ENCODE data around the gene GLT8D2. TPM values are rescaled to one million over a fixed set of nuclear protein-coding genes. Genes with fewer than 3 reads are reported as not detected.
A peak's percentile ranks its signal among the peaks of the same experiment; 100 is the strongest.

The GLT8D2 gene
- total RNA-seq, 1 experiment from 2014 or later: 3.8 TPM

GRCh38 chr12:104048811-104049210 is 1.2 kb downstream of the GLT8D2 start:
- Histone ChIP-seq H3K9me3 (ENCODE audit: control insufficient read depth, low read depth, low read length) (no peaks in the 10 kb centered on the region), H2BK5ac (ENCODE audit: insufficient read length, low read length) (no peak overlapping the region), H3K56ac (ENCODE audit: insufficient read length, low read depth, low read length) (no peak overlapping the region), H2BK12ac (ENCODE audit: insufficient read length, low read depth, low read length) (no peak overlapping the region), H3K4ac (ENCODE audit: low read depth, low read length) (no peak overlapping the region), H3K14ac (ENCODE audit: insufficient read depth, low read length) (no peak overlapping the region), H3K4me2 (ENCODE audit: insufficient read depth, insufficient read length, low read length) (peak overlapping the region; percentile 93), H4K91ac (ENCODE audit: insufficient read length, low read depth, low read length) (no peak overlapping the region), H2BK15ac (ENCODE audit: low read depth, low read length) (no peak overlapping the region), H4K20me1 (ENCODE audit: control insufficient read depth, insufficient read depth, insufficient read length) (no peaks in the 10 kb centered on the region), H3K79me1 (ENCODE audit: insufficient read depth, low read depth, low read length, poor library complexity, severe bottlenecking) (no peaks in the 10 kb centered on the region), H2BK20ac (ENCODE audit: low read depth, low read length, poor library complexity, severe bottlenecking) (no peak overlapping the region), H3K27ac (ENCODE audit: insufficient read length, low read depth, low read length) (no peak overlapping the region), H2BK120ac (ENCODE audit: low read depth, low read length, poor library complexity, severe bottlenecking) (no peak overlapping the region), H3K79me2 (ENCODE audit: insufficient read depth, low read length) (no peaks in the 10 kb centered on the region), H4K8ac (replicated peaks; ENCODE audit: insufficient read length, low read depth, low read length) (no peak overlapping the region), H3K18ac (ENCODE audit: insufficient read length, low read depth, low read length) (no peak overlapping the region), H2AK5ac (ENCODE audit: insufficient read length, low read length) (no peak overlapping the region), H3T11ph (ENCODE audit: low read length) (no peak overlapping the region), H3K23ac (ENCODE audit: insufficient read length, low read depth, low read length) (peak overlapping the region; percentile 64), H3K4me1 (ENCODE audit: insufficient read depth, low read length) (no peaks in the 10 kb centered on the region), H2AFZ (ENCODE audit: low read length) (no peak overlapping the region), H3K9ac (ENCODE audit: extremely low read depth, insufficient read length, low read length) (no peak overlapping the region), H3K27me3 (ENCODE audit: insufficient read depth, low read length) (0 out of 2 replicates have a peak, but pooled peaks cover 3% of the 10 kb centered on the region), H4K5ac (ENCODE audit: insufficient read length, low read depth, low read length) (no peak overlapping the region), H3K23me2 (ENCODE audit: insufficient read length, low read depth, low read length, poor library complexity, severe bottlenecking) (peaks cover 8% of the 10 kb centered on the region)
- Mint-ChIP-seq H3K36me3 (ENCODE audit: insufficient read depth in 1 of 3, low read depth in 3 of 3) (no peaks in the 10 kb centered on the region), H3K4me3 (peak overlapping the region in 1 of 2 experiments; percentile 85; a peak in 2 of 5 replicates), H3K9me3 (no peaks in the 10 kb centered on the region), H3K27ac (no peak overlapping the region), H3K27me3 (ENCODE audit: low read depth) (peaks cover 31% of the 10 kb centered on the region), H3K4me1 (peaks cover 13 to 17% of the 10 kb centered on the region in 2 experiments)
- DNase-seq: no peak
- TF ChIP-seq CTCF (conservative IDR thresholded peaks at IDR 0.05): no peak
- whole genome bisulfite sequencing (ENCODE audit: extremely low coverage, insufficient read length, low lambda C conversion rate): no CpG with 5 or more reads among the region's 3 CpGs

Measured in H9 (cell line).